ENCODE data around the gene ECI2.

ECI2 gene

DNA sequence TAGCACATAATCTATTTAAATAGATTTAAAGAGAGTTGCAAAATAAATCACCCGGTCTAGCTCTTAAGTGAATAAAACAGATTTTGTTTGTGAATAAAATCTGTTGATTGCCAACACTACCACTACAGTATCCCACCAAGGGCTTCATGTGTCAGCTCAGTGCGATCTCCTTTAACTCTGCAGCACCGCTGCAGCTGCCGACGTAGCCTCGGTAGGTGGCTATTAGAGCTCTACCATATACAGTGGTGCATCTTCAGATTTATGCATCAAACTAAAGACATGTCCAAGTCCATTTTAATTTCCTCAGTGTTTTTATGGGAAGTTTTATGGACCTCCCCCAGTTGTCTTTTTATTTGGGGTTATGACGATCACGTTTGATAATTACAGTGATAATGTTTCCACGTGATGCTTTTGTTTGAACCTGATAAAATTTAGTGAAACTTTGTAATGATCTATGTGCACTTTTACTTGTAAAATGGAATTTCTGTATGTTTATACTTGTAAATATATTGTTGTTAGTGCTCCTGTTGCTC lies 26.7 kb downstream of the ECI2 start:
- in situ Hi-C loops (cut with HindIII; ENCODE audit: low sequenced_read_pairs), result no loop called here
- no peak overlapping the region for H3K4me3 ChIP-seq (ENCODE audit: low read depth, low read length)
- DNase-seq (ENCODE audit: low read depth), result no peak

DNA sequence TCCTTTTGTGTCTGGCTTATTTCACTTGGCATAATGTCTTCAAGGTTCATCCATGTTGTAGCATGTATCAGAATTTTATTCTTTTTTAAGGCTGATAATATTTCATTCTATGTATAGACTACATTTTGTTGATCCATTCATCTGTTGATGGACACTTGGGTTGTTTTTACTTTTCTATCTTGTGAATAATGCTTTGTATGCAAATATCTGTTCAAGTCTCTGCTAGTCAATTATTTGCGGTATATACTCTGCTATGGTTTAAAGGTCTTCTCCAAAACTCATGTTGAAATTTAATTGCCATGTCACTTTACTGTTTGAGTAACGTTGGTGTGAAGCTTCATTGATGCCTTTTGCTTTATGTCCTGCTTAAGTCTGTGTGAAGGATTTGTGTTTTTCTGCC lies 27.5 kb downstream of the ECI2 start:
- in situ Hi-C loops (cut with HindIII; ENCODE audit: low sequenced_read_pairs), result no loop called here

More for the DNA sequence above, 26.7 kb downstream of the ECI2 start:
- TF ChIP-seq, protein P1, sequence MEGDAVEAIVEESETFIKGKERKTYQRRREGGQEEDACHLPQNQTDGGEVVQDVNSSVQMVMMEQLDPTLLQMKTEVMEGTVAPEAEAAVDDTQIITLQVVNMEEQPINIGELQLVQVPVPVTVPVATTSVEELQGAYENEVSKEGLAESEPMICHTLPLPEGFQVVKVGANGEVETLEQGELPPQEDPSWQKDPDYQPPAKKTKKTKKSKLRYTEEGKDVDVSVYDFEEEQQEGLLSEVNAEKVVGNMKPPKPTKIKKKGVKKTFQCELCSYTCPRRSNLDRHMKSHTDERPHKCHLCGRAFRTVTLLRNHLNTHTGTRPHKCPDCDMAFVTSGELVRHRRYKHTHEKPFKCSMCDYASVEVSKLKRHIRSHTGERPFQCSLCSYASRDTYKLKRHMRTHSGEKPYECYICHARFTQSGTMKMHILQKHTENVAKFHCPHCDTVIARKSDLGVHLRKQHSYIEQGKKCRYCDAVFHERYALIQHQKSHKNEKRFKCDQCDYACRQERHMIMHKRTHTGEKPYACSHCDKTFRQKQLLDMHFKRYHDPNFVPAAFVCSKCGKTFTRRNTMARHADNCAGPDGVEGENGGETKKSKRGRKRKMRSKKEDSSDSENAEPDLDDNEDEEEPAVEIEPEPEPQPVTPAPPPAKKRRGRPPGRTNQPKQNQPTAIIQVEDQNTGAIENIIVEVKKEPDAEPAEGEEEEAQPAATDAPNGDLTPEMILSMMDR (IDR thresholded peaks at IDR 0.05; ENCODE audit: low read depth, low read length, missing control alignments), result no peak

DNA sequence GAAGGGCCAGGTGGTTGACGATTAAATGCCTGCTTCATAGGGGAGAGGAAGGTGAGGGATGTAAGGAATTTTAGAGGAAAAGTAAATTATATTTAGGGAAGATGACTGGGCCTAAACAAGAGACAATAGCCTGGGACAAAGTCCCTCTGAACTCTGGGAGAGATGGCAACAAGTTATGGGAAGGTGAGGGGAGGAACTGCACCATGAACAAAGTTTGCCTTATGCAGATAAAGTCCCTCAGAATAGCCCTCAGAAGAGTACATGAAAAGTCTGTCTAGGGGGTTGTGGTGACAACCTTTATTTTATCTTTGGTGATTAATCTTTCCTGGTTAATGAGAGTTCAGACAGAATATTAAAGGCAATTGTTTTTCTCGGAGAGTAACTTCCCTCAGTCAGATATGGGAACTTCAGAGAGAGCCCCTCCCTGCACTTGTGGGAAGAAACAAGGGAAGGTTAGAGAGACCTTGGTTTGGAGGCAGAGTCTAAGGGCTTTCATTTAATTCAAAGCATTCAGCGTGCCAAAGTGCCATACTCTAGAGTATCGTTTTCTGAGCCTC lies 29.3 kb downstream of the ECI2 start:
- TF ChIP-seq, protein P1 (IDR thresholded peaks at IDR 0.05; ENCODE audit: low read depth, low read length, missing control alignments), result no peak
- in situ Hi-C loops (cut with HindIII; ENCODE audit: low sequenced_read_pairs), result no loop called here
- H3K4me3 ChIP-seq (ENCODE audit: low read depth, low read length), result no peak overlapping the region
- DNase-seq (ENCODE audit: low read depth), result no peak

More for the DNA sequence above, 27.5 kb downstream of the ECI2 start:
- no peak for DNase-seq (ENCODE audit: low read depth)
- no peak overlapping the region for H3K4me3 ChIP-seq (ENCODE audit: low read depth, low read length)
- TF ChIP-seq, protein P1 (IDR thresholded peaks at IDR 0.05; ENCODE audit: low read depth, low read length, missing control alignments), result no peak

DNA sequence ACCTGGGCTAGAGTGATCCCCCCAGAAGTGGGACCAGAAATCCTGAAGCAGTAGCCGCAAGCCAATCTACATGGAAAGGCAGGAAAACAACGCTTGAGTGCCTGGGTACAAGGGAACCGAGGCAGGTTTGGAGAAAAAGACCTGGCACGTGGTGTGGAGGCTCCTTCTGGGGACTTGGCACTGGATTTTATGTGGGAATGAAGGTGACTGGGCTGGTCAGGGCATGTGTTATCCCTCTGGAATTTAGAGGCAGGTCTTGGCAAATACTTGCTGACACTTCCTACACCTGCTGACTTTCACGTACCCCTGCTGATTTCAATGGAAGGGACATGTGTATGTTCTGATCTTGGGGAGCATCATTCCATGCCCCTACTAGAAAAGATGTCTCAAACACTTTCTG lies 31.4 kb downstream of the ECI2 start:
- TF ChIP-seq, protein P1 (IDR thresholded peaks at IDR 0.05; ENCODE audit: low read depth, low read length, missing control alignments), result no peak
- in situ Hi-C loops (cut with HindIII; ENCODE audit: low sequenced_read_pairs), result no loop called here
- no peak overlapping the region for H3K4me3 ChIP-seq (ENCODE audit: low read depth, low read length)
- no peak for DNase-seq (ENCODE audit: low read depth)

DNA sequence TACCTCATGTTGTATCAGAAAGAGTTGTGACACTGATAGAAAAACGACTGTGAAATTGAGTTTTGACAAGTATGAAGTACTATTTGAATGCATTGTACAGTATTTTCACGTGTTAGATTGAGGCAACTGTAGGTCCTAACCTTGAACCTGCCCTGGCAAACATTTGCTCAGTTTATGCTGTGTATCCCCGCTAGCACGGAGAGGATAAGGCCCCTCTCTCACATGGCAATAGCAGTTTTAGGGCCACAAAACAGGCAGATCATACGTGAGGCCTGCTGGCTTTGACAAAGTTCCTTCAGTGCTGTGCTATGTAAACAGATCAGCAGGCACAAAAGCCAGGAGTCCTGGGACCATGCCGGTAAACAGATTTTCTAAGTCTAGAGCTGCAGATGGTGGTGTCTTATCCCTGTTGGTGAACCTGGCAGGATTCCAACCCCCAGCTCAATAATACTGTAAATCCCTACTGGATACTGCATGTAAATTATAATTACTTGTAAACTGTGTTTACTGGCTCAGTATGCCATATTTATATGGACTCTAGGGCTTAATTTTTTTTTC lies 32.6 kb downstream of the ECI2 start:
- no peak for DNase-seq (ENCODE audit: low read depth)
- in situ Hi-C loops (cut with HindIII; ENCODE audit: low sequenced_read_pairs), result no loop called here
- H3K4me3 ChIP-seq (ENCODE audit: low read depth, low read length), result no peak overlapping the region
- TF ChIP-seq, protein P1 (IDR thresholded peaks at IDR 0.05; ENCODE audit: low read depth, low read length, missing control alignments), result no peak

DNA sequence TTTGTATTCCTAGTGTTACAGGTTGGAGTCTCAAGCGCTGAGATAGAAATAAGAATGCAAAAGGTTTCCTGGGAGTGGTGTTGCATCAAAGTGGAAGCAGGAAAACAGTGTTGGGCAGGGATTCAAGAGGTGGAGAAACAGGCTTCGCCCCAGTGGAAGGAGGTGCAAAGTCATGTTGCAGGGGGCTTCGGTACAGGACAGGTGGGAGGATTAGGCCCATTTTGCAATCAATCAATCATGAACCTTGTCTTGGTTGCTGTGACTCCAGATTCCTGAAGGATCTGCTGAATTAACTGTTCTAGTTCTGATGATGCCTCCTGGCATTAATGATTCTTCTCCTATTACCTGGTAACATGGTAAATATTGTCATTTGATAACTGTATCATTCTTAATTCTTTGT lies 34.1 kb downstream of the ECI2 start:
- in situ Hi-C loops (cut with HindIII; ENCODE audit: low sequenced_read_pairs), result no loop called here
- TF ChIP-seq, protein P1 (IDR thresholded peaks at IDR 0.05; ENCODE audit: low read depth, low read length, missing control alignments), result no peak

More for the DNA sequence above, 34.1 kb downstream of the ECI2 start:
- DNase-seq (ENCODE audit: low read depth), result no peak
- no peak overlapping the region for H3K4me3 ChIP-seq (ENCODE audit: low read depth, low read length)
